HG03045 (cell line): ENCODE results near the gene ZNF446.
"Not testable (repeated sequence)": the region's sequence is repeated elsewhere in the genome, so short reads cannot be mapped to it uniquely, and the experiment has no call there.

Experiments used
- ATAC-seq: cut with Tn5 transposase; IDR thresholded peaks from one replicate; pipeline ENCODE4 v1.9.1; 2021; ENCODE audit warnings: mild to moderate bottlenecking, moderate library complexity; ENCODE audit not compliant: unreplicated experiment

Gene ZNF446

GRCh38 chr19:58475714-58476497 is at the start of gene ZNF446:
Gene ZNF446, plus strand, starts transcription at chr19:58476352. Its CDS starts 867 bp downstream, at chr19:58477219.
- peak; percentile 81 for ATAC-seq

- ATAC-seq: no peak
These were observed 47.5 kb upstream of the ZNF446 start for GRCh38 chr19:58428617-58429016.

- no peak for ATAC-seq
These were observed 46.4 kb upstream of the ZNF446 start for GRCh38 chr19:58429745-58430144.

GRCh38 chr19:58434217-58434616 is 41.9 kb upstream of the ZNF446 start:
- ATAC-seq: no peak

GRCh38 chr19:58439576-58440554 is 36.3 kb upstream of the ZNF446 start, which contains the start of gene ZNF132:
Gene ZNF132, minus strand, starts transcription at chr19:58440153. Its CDS starts 332 bp downstream, at chr19:58439821.
- peak; percentile 94 for ATAC-seq

- ATAC-seq: no peak
These were observed 35.6 kb upstream of the ZNF446 start for GRCh38 chr19:58440556-58440955.

GRCh38 chr19:58442986-58443385 is 33.2 kb upstream of the ZNF446 start:
- not testable (repeated sequence) for ATAC-seq

- not testable (repeated sequence) for ATAC-seq
These were observed 27.3 kb upstream of the ZNF446 start for GRCh38 chr19:58448860-58449259.

- ATAC-seq: not testable (repeated sequence)
These were observed 26.2 kb upstream of the ZNF446 start for GRCh38 chr19:58449980-58450379.

GRCh38 chr19:58450856-58451357 is 25.2 kb upstream of the ZNF446 start:
- no peak for ATAC-seq

GRCh38 chr19:58451358-58452101 is 24.6 kb upstream of the ZNF446 start, which contains the start of gene ZNF324B:
Gene ZNF324B, plus strand, starts transcription at chr19:58451622. Its CDS starts 2,080 bp downstream, at chr19:58453702.
- peak; percentile 90 for ATAC-seq

GRCh38 chr19:58453743-58454142 is 22.4 kb upstream of the ZNF446 start:
- ATAC-seq: no peak

GRCh38 chr19:58455306-58455705 is 20.8 kb upstream of the ZNF446 start:
- no peak for ATAC-seq

- no peak for ATAC-seq
These were observed 20.0 kb upstream of the ZNF446 start for GRCh38 chr19:58456111-58456510.

- no peak for ATAC-seq
These were observed 16.1 kb upstream of the ZNF446 start for GRCh38 chr19:58460039-58460438.

GRCh38 chr19:58466089-58466759 is 9.9 kb upstream of the ZNF446 start:
- peak; percentile 32 for ATAC-seq

GRCh38 chr19:58466760-58467589 is 9.2 kb upstream of the ZNF446 start, which contains the start of gene ZNF324:
Gene ZNF324, plus strand, starts transcription at chr19:58467080. Its CDS starts 2,106 bp downstream, at chr19:58469186.
- ATAC-seq: peak; percentile 85

- ATAC-seq: no peak
These were observed 7.8 kb upstream of the ZNF446 start for GRCh38 chr19:58468216-58468839.
